ENCODE data around the gene FBXW2. TPM values are rescaled to one million over a fixed set of nuclear protein-coding genes. Genes with fewer than 3 reads are reported as not detected.

The FBXW2 gene
- total RNA-seq, 2 experiments from 2014 or later, result 30.0 to 69.0 TPM

GRCh38 chr9:120764476-120764875 lies 28.7 kb downstream of the FBXW2 start:
- Histone ChIP-seq H2AFZ (ENCODE audit: low read length) (no peak overlapping the region), H4K20me1 (ENCODE audit: insufficient read depth, low read length) (no peaks in the 10 kb centered on the region), H3K27ac (ENCODE audit: low read depth, low read length, poor library complexity, severe bottlenecking) (no peak overlapping the region), H3K4me1 (ENCODE audit: insufficient read depth, low read length, poor library complexity, severe bottlenecking) (no peaks in the 10 kb centered on the region), H3K79me2 (ENCODE audit: insufficient read depth, low read depth, low read length) (no peaks in the 10 kb centered on the region), H3K4me2 (ENCODE audit: low read length) (no peak overlapping the region), H3K9me3 (ENCODE audit: low read length) (no peaks in the 10 kb centered on the region), H3K9me2 (ENCODE audit: insufficient read depth, low read length) (no peaks in the 10 kb centered on the region), H3K36me3 (ENCODE audit: insufficient read depth, low read length) (peaks cover 93% of the 10 kb centered on the region), H3K4me3 (ENCODE audit: low read depth, low read length, poor library complexity, severe bottlenecking) (no peak overlapping the region)
- BruUV-seq (replicated peaks), result no TSS peak
- POLR2A ChIA-PET, result interaction anchor here (0.7 kb wide), 1 partner anchor 1427 kb away, joined by 3 read pairs; no protein-coding TSS in a partner anchor
- DNase-seq (ENCODE audit: low spot score), result no peak
- intact Hi-C loops (cut with micrococcal nuclease; ENCODE audit: unreplicated experiment), result no loop called here
- CTCF ChIA-PET (ENCODE audit: unreplicated experiment), result no interaction called here
- TF ChIP-seq EZH2phosphoT487 (IDR thresholded peaks at IDR 0.05; ENCODE audit: borderline replicate concordance, low read depth, low read length) (no peak), CTCF (conservative IDR thresholded peaks at IDR 0.05; ENCODE audit: low read length) (no peak)

GRCh38 chr9:120761006-120761405 lies 32.2 kb downstream of the FBXW2 start:
- H3K4me1 ChIP-seq (ENCODE audit: insufficient read depth, low read length, poor library complexity, severe bottlenecking), result peaks cover 19% of the 10 kb centered on the region
- intact Hi-C loops (cut with micrococcal nuclease; ENCODE audit: unreplicated experiment), result no loop called here
- POLR2A ChIA-PET, result interaction anchor here (0.6 to 1.3 kb wide), 3 partner anchors 13 to 670 kb away, joined by 3 read pairs; no protein-coding TSS in a partner anchor
- no peak overlapping the region for H3K27ac ChIP-seq (ENCODE audit: low read depth, low read length, poor library complexity, severe bottlenecking)
- H3K4me3 ChIP-seq (ENCODE audit: low read depth, low read length, poor library complexity, severe bottlenecking), result no peak overlapping the region
- no peaks in the 10 kb centered on the region for H4K20me1 ChIP-seq (ENCODE audit: insufficient read depth, low read length)
- no peaks in the 10 kb centered on the region for H3K9me2 ChIP-seq (ENCODE audit: insufficient read depth, low read length)
- H3K36me3 ChIP-seq (ENCODE audit: insufficient read depth, low read length), result peaks cover 86% of the 10 kb centered on the region
- DNase-seq (ENCODE audit: low spot score), result no peak
- H3K4me2 ChIP-seq (ENCODE audit: low read length), result no peak overlapping the region
- TF ChIP-seq EZH2phosphoT487 (IDR thresholded peaks at IDR 0.05; ENCODE audit: borderline replicate concordance, low read depth, low read length) (no peak), CTCF (conservative IDR thresholded peaks at IDR 0.05; ENCODE audit: low read length) (no peak)
- CTCF ChIA-PET (ENCODE audit: unreplicated experiment), result no interaction called here
- no peaks in the 10 kb centered on the region for H3K79me2 ChIP-seq (ENCODE audit: insufficient read depth, low read depth, low read length)
- no peak overlapping the region for H2AFZ ChIP-seq (ENCODE audit: low read length)
- no TSS peak for BruUV-seq (replicated peaks)
- H3K9me3 ChIP-seq (ENCODE audit: low read length), result no peaks in the 10 kb centered on the region

- H2AFZ ChIP-seq (ENCODE audit: low read length), result no peak overlapping the region
- H3K36me3 ChIP-seq (ENCODE audit: insufficient read depth, low read length), result peaks cover 78% of the 10 kb centered on the region
- H4K20me1 ChIP-seq (ENCODE audit: insufficient read depth, low read length), result no peaks in the 10 kb centered on the region
- POLR2A ChIA-PET, result interaction anchor here (0.6 kb wide), 1 partner anchor 137 kb away, joined by 6 read pairs; no protein-coding TSS in a partner anchor
- H3K79me2 ChIP-seq (ENCODE audit: insufficient read depth, low read depth, low read length), result no peaks in the 10 kb centered on the region
- intact Hi-C loops (cut with micrococcal nuclease; ENCODE audit: unreplicated experiment), result loop anchor here (5.0 to 10.0 kb wide), 3 partner anchors 445 to 642 kb away; partner anchors contain the start of gene RAB14
- CTCF ChIA-PET (ENCODE audit: unreplicated experiment), result no interaction called here
- H3K4me2 ChIP-seq (ENCODE audit: low read length), result no peak overlapping the region
- TF ChIP-seq CTCF (conservative IDR thresholded peaks at IDR 0.05; ENCODE audit: low read length) (no peak), EZH2phosphoT487 (IDR thresholded peaks at IDR 0.05; ENCODE audit: borderline replicate concordance, low read depth, low read length) (no peak)
- H3K27ac ChIP-seq (ENCODE audit: low read depth, low read length, poor library complexity, severe bottlenecking), result no peak overlapping the region
- no TSS peak for BruUV-seq (replicated peaks)
- DNase-seq (ENCODE audit: low spot score), result no peak
- H3K4me3 ChIP-seq (ENCODE audit: low read depth, low read length, poor library complexity, severe bottlenecking), result no peak overlapping the region
- peaks cover 31% of the 10 kb centered on the region for H3K4me1 ChIP-seq (ENCODE audit: insufficient read depth, low read length, poor library complexity, severe bottlenecking)
- no peaks in the 10 kb centered on the region for H3K9me3 ChIP-seq (ENCODE audit: low read length)
- H3K9me2 ChIP-seq (ENCODE audit: insufficient read depth, low read length), result no peaks in the 10 kb centered on the region
These were observed 33.3 kb downstream of the FBXW2 start for GRCh38 chr9:120759755-120760400.
